ENCODE results near the gene MPL.

DNA sequence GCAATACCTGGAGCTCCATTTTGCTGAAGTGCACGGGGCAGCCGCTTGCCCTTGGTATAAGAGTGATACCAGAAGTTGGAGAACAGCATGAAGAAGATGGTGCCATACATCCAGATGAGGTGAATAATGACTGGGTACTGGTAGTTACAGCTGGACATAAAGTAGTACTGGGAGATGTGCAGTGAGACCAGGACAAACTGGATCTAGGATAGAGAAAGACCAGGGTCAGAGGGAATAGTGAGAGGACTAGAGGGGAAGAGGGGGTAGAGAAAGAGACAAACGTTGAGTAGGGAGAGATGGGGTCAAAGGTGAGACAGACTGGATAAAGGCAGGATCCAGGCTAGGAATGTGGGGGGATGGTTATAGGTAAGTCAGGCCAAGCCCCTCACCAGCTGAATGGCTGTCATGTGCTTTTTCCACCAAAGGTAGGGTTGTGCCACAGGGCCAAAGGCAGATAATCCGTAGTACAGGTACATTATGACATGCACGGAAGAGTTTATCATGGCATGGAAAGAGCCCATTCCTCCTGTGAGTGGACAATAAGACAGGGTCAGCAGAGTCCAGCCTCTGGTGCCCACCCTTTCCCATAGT is 26.4 kb downstream of the MPL start:
- TF ChIP-seq, protein P1, sequence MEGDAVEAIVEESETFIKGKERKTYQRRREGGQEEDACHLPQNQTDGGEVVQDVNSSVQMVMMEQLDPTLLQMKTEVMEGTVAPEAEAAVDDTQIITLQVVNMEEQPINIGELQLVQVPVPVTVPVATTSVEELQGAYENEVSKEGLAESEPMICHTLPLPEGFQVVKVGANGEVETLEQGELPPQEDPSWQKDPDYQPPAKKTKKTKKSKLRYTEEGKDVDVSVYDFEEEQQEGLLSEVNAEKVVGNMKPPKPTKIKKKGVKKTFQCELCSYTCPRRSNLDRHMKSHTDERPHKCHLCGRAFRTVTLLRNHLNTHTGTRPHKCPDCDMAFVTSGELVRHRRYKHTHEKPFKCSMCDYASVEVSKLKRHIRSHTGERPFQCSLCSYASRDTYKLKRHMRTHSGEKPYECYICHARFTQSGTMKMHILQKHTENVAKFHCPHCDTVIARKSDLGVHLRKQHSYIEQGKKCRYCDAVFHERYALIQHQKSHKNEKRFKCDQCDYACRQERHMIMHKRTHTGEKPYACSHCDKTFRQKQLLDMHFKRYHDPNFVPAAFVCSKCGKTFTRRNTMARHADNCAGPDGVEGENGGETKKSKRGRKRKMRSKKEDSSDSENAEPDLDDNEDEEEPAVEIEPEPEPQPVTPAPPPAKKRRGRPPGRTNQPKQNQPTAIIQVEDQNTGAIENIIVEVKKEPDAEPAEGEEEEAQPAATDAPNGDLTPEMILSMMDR (IDR thresholded peaks at IDR 0.05; ENCODE audit: low read depth, low read length, poor library complexity, severe bottlenecking), result no peak
- TF ChIP-seq EZH2phosphoT487 (IDR thresholded peaks at IDR 0.05; ENCODE audit: borderline replicate concordance, low read length), result no peak

Data from DOHH2 (cell line).